ENCODE data around the gene PILRA. TPM values are rescaled to one million over a fixed set of nuclear protein-coding genes. Genes with fewer than 3 reads are reported as not detected.

Gene PILRA
- total and polyA plus RNA-seq, 10 of the 15 experiments (the other 5 are each of a cell fraction or from before 2014, with no cell fraction given): 6.6 to 43.3 (median 11.5) TPM

DNA sequence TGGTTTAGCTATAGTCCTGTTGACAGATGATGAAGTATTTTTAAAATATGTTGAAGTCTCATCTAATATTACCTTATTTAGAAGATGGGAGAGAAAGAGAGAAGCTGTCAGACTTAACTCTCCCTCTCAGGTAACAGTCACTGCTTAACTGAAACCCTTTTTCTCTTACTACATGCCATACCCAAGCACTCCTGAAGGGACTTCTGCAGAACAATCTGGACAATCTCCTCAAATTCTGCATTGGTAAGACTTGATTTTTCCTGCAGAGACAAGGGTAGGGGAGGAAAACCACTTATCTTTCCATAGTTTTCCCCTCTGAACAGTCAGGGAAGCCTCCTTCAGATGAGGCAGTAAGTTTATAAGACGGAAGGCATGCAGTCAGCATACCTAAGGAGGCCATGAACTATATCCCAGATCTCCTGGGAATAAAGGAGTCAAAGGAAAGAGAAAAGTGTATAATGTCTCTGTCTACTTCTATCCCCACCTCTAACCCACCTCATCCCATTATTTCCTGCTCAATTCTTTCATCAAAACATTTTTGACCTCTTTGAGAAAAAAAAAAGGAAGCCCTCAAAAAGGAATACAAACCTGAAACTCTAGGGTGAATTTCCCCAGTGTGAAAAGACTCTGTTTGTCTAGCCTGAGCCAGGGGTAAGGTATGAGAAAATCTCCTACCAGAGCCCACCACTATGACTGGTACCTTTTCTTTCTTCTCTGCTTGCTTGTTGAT is 45.8 kb downstream of the PILRA start:
- Histone ChIP-seq H3K4me1 (ENCODE audit: control insufficient read depth, insufficient read depth, low read length) (peaks cover 16% of the 10 kb centered on the region), H3K9ac (ENCODE audit: control insufficient read depth, insufficient read depth, low read length) (no peak overlapping the region), H2AFZ (ENCODE audit: control insufficient read depth, low read depth, low read length) (no peak overlapping the region), H3K36me3 (ENCODE audit: control insufficient read depth in 2 of 2, insufficient read depth in 2 of 2, low read length in 1 of 2) (no peaks in the 10 kb centered on the region), H3K4me3 (no peak overlapping the region), H3K4me2 (ENCODE audit: control insufficient read depth, insufficient read depth) (0 out of 2 replicates have a peak overlapping the region, but pooled peaks have one; percentile 11), H3K27ac (ENCODE audit: control insufficient read depth, insufficient read depth) (peak overlapping the region; percentile 35; the same call in 1 of the 2 replicates), H4K20me1 (ENCODE audit: control insufficient read depth, insufficient read depth) (no peaks in the 10 kb centered on the region), H3K9me3 (replicated peaks; ENCODE audit: control insufficient read depth, insufficient read depth, low read length) (no peaks in the 10 kb centered on the region), H3K27me3 (replicated peaks in 1 of 2; ENCODE audit: control insufficient read depth in 2 of 2, insufficient read depth in 2 of 2, low read length in 1 of 2) (no peaks in the 10 kb centered on the region), H3K79me2 (ENCODE audit: control insufficient read depth, insufficient read depth, low read length) (no peaks in the 10 kb centered on the region)
- ATAC-seq (peak; percentile 80), DNase-seq (ENCODE audit: low read depth, low spot score) (no peak), FAIRE-seq (no peak)
- SMC1A ChIA-PET (ENCODE audit: uncharacterized antibody, unreplicated experiment): interaction anchor here (1.0 to 2.9 kb wide), 6 partner anchors 11 to 286 kb away, joined by 3 to 10 read pairs (median 4); partner anchors contain the start of gene MEPCE
- POLR2A ChIA-PET: interaction anchor here (0.5 to 2.3 kb wide), 7 partner anchors 9 to 127 kb away, joined by 3 to 11 read pairs (median 4); partner anchors contain the start of gene ZCWPW1
- no TSS peak for BruUV-seq (replicated peaks)
- CTCF ChIA-PET: interaction anchor here (0.5 to 2.5 kb wide), 11 partner anchors 9 to 288 kb away, joined by 3 to 18 read pairs (median 4); partner anchors contain the start of gene ZCWPW1
- in situ Hi-C loops (cut with MboI) (no loop called here), intact Hi-C loops (cut with micrococcal nuclease; ENCODE audit: unreplicated experiment) (loop anchor here (1.0 kb wide), 1 partner anchor 31 kb away; no protein-coding TSS in a partner anchor)
- 92% methylated on average over 1 of the region's 1 CpG for WGBS (ENCODE audit: insufficient coverage, insufficient replicate concordance, low lambda C conversion rate, missing lambda C conversion rate)
- RAD21 ChIA-PET (ENCODE audit: unreplicated experiment): interaction anchor here (0.9 to 2.9 kb wide), 6 partner anchors 10 to 53 kb away, joined by 3 to 13 read pairs (median 4); partner anchors contain the start of genes MEPCE and ZCWPW1
- TF ChIP-seq, protein P1, sequence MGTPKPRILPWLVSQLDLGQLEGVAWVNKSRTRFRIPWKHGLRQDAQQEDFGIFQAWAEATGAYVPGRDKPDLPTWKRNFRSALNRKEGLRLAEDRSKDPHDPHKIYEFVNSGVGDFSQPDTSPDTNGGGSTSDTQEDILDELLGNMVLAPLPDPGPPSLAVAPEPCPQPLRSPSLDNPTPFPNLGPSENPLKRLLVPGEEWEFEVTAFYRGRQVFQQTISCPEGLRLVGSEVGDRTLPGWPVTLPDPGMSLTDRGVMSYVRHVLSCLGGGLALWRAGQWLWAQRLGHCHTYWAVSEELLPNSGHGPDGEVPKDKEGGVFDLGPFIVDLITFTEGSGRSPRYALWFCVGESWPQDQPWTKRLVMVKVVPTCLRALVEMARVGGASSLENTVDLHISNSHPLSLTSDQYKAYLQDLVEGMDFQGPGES (IDR thresholded peaks at IDR 0.05): no peak
- TF ChIP-seq HDGF (IDR thresholded peaks at IDR 0.05) (no peak), TCF3 (IDR thresholded peaks at IDR 0.05; ENCODE audit: borderline replicate concordance, insufficient read depth, low read depth, low read length) (no peak), CBX3 (IDR thresholded peaks at IDR 0.05; ENCODE audit: borderline replicate concordance, low read depth) (no peak), TARDBP (IDR thresholded peaks at IDR 0.05; ENCODE audit: borderline replicate concordance) (no peak), CHD4 (IDR thresholded peaks at IDR 0.05) (no peak), SPI1 (IDR thresholded peaks at IDR 0.05; ENCODE audit: borderline replicate concordance, insufficient read depth, low read depth, low read length) (peak; percentile 18; the same call in 1 of the 2 replicates), MEF2B (IDR thresholded peaks at IDR 0.05; ENCODE audit: partially characterized antibody, poor library complexity, severe bottlenecking) (no peak), ZNF622 (IDR thresholded peaks at IDR 0.05) (no peak), POU2F2 (IDR thresholded peaks at IDR 0.05; ENCODE audit: borderline replicate concordance, low read depth, low read length) (no peak)
- TF ChIP-seq, protein P2, sequence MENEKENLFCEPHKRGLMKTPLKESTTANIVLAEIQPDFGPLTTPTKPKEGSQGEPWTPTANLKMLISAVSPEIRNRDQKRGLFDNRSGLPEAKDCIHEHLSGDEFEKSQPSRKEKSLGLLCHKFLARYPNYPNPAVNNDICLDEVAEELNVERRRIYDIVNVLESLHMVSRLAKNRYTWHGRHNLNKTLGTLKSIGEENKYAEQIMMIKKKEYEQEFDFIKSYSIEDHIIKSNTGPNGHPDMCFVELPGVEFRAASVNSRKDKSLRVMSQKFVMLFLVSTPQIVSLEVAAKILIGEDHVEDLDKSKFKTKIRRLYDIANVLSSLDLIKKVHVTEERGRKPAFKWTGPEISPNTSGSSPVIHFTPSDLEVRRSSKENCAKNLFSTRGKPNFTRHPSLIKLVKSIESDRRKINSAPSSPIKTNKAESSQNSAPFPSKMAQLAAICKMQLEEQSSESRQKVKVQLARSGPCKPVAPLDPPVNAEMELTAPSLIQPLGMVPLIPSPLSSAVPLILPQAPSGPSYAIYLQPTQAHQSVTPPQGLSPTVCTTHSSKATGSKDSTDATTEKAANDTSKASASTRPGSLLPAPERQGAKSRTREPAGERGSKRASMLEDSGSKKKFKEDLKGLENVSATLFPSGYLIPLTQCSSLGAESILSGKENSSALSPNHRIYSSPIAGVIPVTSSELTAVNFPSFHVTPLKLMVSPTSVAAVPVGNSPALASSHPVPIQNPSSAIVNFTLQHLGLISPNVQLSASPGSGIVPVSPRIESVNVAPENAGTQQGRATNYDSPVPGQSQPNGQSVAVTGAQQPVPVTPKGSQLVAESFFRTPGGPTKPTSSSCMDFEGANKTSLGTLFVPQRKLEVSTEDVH (IDR thresholded peaks at IDR 0.05; ENCODE audit: low read depth, partially characterized antibody): no peak
- TF ChIP-seq, protein P3, sequence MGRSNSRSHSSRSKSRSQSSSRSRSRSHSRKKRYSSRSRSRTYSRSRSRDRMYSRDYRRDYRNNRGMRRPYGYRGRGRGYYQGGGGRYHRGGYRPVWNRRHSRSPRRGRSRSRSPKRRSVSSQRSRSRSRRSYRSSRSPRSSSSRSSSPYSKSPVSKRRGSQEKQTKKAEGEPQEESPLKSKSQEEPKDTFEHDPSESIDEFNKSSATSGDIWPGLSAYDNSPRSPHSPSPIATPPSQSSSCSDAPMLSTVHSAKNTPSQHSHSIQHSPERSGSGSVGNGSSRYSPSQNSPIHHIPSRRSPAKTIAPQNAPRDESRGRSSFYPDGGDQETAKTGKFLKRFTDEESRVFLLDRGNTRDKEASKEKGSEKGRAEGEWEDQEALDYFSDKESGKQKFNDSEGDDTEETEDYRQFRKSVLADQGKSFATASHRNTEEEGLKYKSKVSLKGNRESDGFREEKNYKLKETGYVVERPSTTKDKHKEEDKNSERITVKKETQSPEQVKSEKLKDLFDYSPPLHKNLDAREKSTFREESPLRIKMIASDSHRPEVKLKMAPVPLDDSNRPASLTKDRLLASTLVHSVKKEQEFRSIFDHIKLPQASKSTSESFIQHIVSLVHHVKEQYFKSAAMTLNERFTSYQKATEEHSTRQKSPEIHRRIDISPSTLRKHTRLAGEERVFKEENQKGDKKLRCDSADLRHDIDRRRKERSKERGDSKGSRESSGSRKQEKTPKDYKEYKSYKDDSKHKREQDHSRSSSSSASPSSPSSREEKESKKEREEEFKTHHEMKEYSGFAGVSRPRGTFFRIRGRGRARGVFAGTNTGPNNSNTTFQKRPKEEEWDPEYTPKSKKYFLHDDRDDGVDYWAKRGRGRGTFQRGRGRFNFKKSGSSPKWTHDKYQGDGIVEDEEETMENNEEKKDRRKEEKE (IDR thresholded peaks at IDR 0.05): no peak
- TF ChIP-seq, protein P4, sequence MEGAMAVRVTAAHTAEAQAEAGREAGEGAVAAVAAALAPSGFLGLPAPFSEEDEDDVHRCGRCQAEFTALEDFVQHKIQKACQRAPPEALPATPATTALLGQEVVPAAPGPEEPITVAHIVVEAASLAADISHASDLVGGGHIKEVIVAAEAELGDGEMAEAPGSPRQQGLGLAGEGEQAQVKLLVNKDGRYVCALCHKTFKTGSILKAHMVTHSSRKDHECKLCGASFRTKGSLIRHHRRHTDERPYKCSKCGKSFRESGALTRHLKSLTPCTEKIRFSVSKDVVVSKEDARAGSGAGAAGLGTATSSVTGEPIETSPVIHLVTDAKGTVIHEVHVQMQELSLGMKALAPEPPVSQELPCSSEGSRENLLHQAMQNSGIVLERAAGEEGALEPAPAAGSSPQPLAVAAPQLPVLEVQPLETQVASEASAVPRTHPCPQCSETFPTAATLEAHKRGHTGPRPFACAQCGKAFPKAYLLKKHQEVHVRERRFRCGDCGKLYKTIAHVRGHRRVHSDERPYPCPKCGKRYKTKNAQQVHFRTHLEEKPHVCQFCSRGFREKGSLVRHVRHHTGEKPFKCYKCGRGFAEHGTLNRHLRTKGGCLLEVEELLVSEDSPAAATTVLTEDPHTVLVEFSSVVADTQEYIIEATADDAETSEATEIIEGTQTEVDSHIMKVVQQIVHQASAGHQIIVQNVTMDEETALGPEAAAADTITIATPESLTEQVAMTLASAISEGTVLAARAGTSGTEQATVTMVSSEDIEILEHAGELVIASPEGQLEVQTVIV (IDR thresholded peaks at IDR 0.05; ENCODE audit: borderline replicate concordance, partially characterized antibody): no peak
